GM23248 (cell line): Measurements from ENCODE around the gene FAM117A. TPM values are rescaled to one million over a fixed set of nuclear protein-coding genes. Genes with fewer than 3 reads are reported as not detected.

Experiments
- DNase-seq: peaks from one replicate; pipeline ENCODE4 v3.0.0-alpha.2; 2015
- H2AFZ ChIP-seq: fragments of 200-600 bp; sonication (generic); 2 replicates; pipeline ENCODE4 v1.6.1; 2016; ENCODE audit warnings: antibody characterized with exemption
- H3F3A ChIP-seq: fragments of 200-600 bp; sonication (generic); 2 replicates; pipeline ENCODE4 v1.6.1; 2016; ENCODE audit warnings: mild to moderate bottlenecking, antibody characterized with exemption, mixed run types; ENCODE audit not compliant: insufficient read depth
- H3K27ac ChIP-seq: fragments of 200-600 bp; sonication (generic); 2 replicates; pipeline ENCODE4 v1.5.1; 2016; ENCODE audit warnings: mild to moderate bottlenecking
- H3K27me3 ChIP-seq: fragments of 200-600 bp; sonication (generic); replicated peaks from 2 replicates; pipeline ENCODE4 v1.6.1; 2016; ENCODE audit warnings: mild to moderate bottlenecking; ENCODE audit not compliant: insufficient read depth
- H3K36me3 ChIP-seq: fragments of 200-600 bp; sonication (generic); 2 replicates; pipeline ENCODE4 v1.6.1; 2016; ENCODE audit warnings: low read depth, mild to moderate bottlenecking
- H3K4me1 ChIP-seq: fragments of 200-600 bp; sonication (generic); 2 replicates; pipeline ENCODE4 v1.6.1; 2016; ENCODE audit warnings: mild to moderate bottlenecking; ENCODE audit not compliant: insufficient read depth
- H3K4me2 ChIP-seq: fragments of 200-600 bp; sonication (generic); one replicate; pipeline ENCODE4 v1.6.1; 2016; ENCODE audit warnings: mild to moderate bottlenecking; ENCODE audit not compliant: unreplicated experiment
- H3K4me3 ChIP-seq: fragments of 200-600 bp; sonication (generic); 2 replicates; pipeline ENCODE4 v1.5.1; 2016; ENCODE audit warnings: mild to moderate bottlenecking
- H3K79me2 ChIP-seq: fragments of 200-600 bp; sonication (generic); 2 replicates; pipeline ENCODE4 v1.6.1; 2016; ENCODE audit warnings: mild to moderate bottlenecking; ENCODE audit not compliant: insufficient read depth
- H3K9ac ChIP-seq: fragments of 200-600 bp; sonication (generic); 2 replicates; pipeline ENCODE4 v1.6.1; 2016; ENCODE audit warnings: mild to moderate bottlenecking
- H3K9me2 ChIP-seq: fragments of 200-600 bp; sonication (generic); 2 replicates; pipeline ENCODE4 v1.6.1; 2016; ENCODE audit warnings: mixed run types, mild to moderate bottlenecking, moderate library complexity; ENCODE audit not compliant: insufficient read depth
- H3K9me3 ChIP-seq: fragments of 200-600 bp; sonication (generic); one replicate; pipeline ENCODE4 v1.6.1; 2017; ENCODE audit warnings: low read depth
- H4K20me1 ChIP-seq: fragments of 200-600 bp; sonication (generic); 2 replicates; pipeline ENCODE4 v1.6.0; 2016; ENCODE audit not compliant: insufficient read depth
- EZH2 ChIP-seq: fragments of 200-600 bp; sonication (generic); IDR thresholded peaks from 2 replicates; pipeline ENCODE4 v1.6.1; 2018; ENCODE audit warnings: antibody characterized with exemption, mild to moderate bottlenecking; ENCODE audit not compliant: insufficient read depth, poor library complexity, severe bottlenecking
- EZH2phosphoT487 ChIP-seq: fragments of 200-600 bp; sonication (generic); IDR thresholded peaks from 2 replicates; pipeline ENCODE4 v1.6.1; 2018; ENCODE audit warnings: antibody characterized with exemption, moderate library complexity, mild to moderate bottlenecking, low read depth; ENCODE audit not compliant: insufficient read depth
- WGBS, 2 experiments: methylation state at CpG; one replicate each; pipeline ENCODE4 v1.1.6; 2015 to 2017; ENCODE audit warnings: low lambda C conversion rate in 2 of 2, low coverage in 1 of 2; ENCODE audit errors: missing lambda C conversion rate in 2 of 2; 5-methylcytosine and 5-hydroxymethylcytosine counted together
- in situ Hi-C: fragments of 300-500 bp; cut with MboI; formaldehyde crosslinking; loops from 2 replicates; pipeline ENCODE4 v1.15.0; 2020
- polyA plus RNA-seq: library from polyadenylated mRNA; unstranded; fragments of >200 nt; fragmentation: Nextera tagmentation; extraction: Ambion mirVana; gene quantifications from 2 replicates; pipeline ENCODE4 v1.2.1, GENCODE V29; 2016
- total RNA-seq: library from RNA; depleted of rRNA; stranded (reverse); fragments of >200 nt; shearing (Covaris generic); gene quantifications from 2 replicates; pipeline ENCODE4 v1.2.3, GENCODE V29; 2014

The FAM117A gene
- total and polyA plus RNA-seq, 2 experiments from 2014 or later, result 1.8 to 4.0 TPM

GRCh38 chr17:49775546-49776260 lies 11.8 kb upstream of the FAM117A start:
- no peaks in the 10 kb centered on the region for H4K20me1 ChIP-seq
- WGBS, 2 experiments, result 79 to 84% methylated on average over 8 of the region's 8 CpGs
- H3K27ac ChIP-seq, result no peak overlapping the region
- H2AFZ ChIP-seq, result no peak overlapping the region
- H3K9me3 ChIP-seq, result no peaks in the 10 kb centered on the region
- H3K27me3 ChIP-seq, result no peaks in the 10 kb centered on the region
- peaks cover 15% of the 10 kb centered on the region for H3K4me1 ChIP-seq
- H3K4me3 ChIP-seq, result no peak overlapping the region
- H3F3A ChIP-seq, result peaks cover 12% of the 10 kb centered on the region
- H3K4me2 ChIP-seq, result no peak overlapping the region
- DNase-seq, result no peak
- no peaks in the 10 kb centered on the region for H3K9me2 ChIP-seq
- H3K9ac ChIP-seq, result no peak overlapping the region
- H3K79me2 ChIP-seq, result no peaks in the 10 kb centered on the region
- H3K36me3 ChIP-seq, result no peaks in the 10 kb centered on the region
- TF ChIP-seq EZH2 (no peak), EZH2phosphoT487 (no peak)
- in situ Hi-C loops, result no loop called here

- Histone ChIP-seq H2AFZ (no peak overlapping the region), H3K79me2 (no peaks in the 10 kb centered on the region), H3K4me3 (no peak overlapping the region), H3K9me3 (no peaks in the 10 kb centered on the region), H3K27ac (no peak overlapping the region), H3K36me3 (no peaks in the 10 kb centered on the region), H3K9ac (no peak overlapping the region), H3K4me1 (no peaks in the 10 kb centered on the region), H3F3A (0 out of 2 replicates have a peak, but pooled peaks cover 11% of the 10 kb centered on the region), H3K4me2 (no peak overlapping the region), H4K20me1 (no peaks in the 10 kb centered on the region), H3K27me3 (0 out of 2 replicates have a peak, but pooled peaks cover 3% of the 10 kb centered on the region), H3K9me2 (no peaks in the 10 kb centered on the region)
- in situ Hi-C loops, result no loop called here
- TF ChIP-seq EZH2, result no peak
- no peak for TF ChIP-seq EZH2phosphoT487
- 43 to 45% methylated on average over 3 of the region's 3 CpGs for WGBS, 2 experiments
- DNase-seq, result no peak
Observed at GRCh38 chr17:49766918-49767530, 3.1 kb upstream of the FAM117A start.

DNA sequence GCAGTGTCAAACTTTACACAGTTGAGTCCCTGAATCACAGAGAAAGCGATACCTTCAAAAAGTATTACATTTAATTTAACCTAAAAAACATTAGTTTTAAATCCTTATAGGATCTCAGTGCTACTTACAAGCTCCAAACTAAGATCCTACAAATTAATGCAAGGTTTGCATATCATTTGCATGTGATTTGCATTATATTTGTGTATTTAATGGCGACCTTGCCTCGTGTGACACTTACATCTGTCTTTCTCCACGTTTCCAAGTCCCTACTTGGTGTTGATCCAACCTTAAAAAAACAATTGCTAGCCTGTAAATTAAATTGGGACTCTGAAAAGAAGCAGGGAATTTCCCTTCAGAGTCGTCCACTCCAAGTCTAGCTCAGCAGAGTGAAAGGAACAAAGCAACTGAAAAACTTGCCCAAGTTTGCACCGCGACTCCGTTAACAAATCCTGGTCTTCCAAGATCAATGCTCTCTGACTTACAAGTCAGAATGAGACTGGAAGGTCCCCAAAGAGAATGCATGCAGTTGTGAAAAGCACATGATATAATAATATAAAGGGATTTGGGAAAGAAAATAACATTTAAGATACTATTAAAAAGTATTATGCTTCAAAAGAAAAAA lies 739 bp upstream of the FAM117A start:
- no peak for DNase-seq
- in situ Hi-C loops, result no loop called here
- 0 out of 2 replicates have a peak, but pooled peaks cover 11% of the 10 kb centered on the region for H3F3A ChIP-seq
- WGBS, 2 experiments, result 6 to 9% methylated on average over 8 of the region's 8 CpGs
- no peaks in the 10 kb centered on the region for H3K79me2 ChIP-seq
- H3K9me3 ChIP-seq, result no peaks in the 10 kb centered on the region
- no peaks in the 10 kb centered on the region for H3K4me1 ChIP-seq
- no peaks in the 10 kb centered on the region for H3K36me3 ChIP-seq
- no peak overlapping the region for H3K27ac ChIP-seq
- TF ChIP-seq EZH2phosphoT487 (no peak), EZH2 (no peak)
- peak overlapping the region; percentile 78 for H2AFZ ChIP-seq
- H3K27me3 ChIP-seq, result 0 out of 2 replicates have a peak, but pooled peaks cover 3% of the 10 kb centered on the region
- no peaks in the 10 kb centered on the region for H4K20me1 ChIP-seq
- H3K4me2 ChIP-seq, result peak overlapping the region; percentile 87
- H3K9me2 ChIP-seq, result no peaks in the 10 kb centered on the region
- H3K4me3 ChIP-seq, result peak overlapping the region; percentile 77
- H3K9ac ChIP-seq, result no peak overlapping the region

- Histone ChIP-seq H3F3A (0 out of 2 replicates have a peak, but pooled peaks cover 11% of the 10 kb centered on the region), H2AFZ (no peak overlapping the region), H3K9me2 (no peaks in the 10 kb centered on the region), H3K27me3 (0 out of 2 replicates have a peak, but pooled peaks cover 3% of the 10 kb centered on the region), H3K9me3 (no peaks in the 10 kb centered on the region), H3K4me1 (no peaks in the 10 kb centered on the region), H3K4me3 (no peak overlapping the region), H3K27ac (no peak overlapping the region), H3K9ac (no peak overlapping the region), H3K4me2 (peak overlapping the region; percentile 87), H3K36me3 (no peaks in the 10 kb centered on the region), H4K20me1 (no peaks in the 10 kb centered on the region), H3K79me2 (no peaks in the 10 kb centered on the region)
- in situ Hi-C loops, result no loop called here
- peak; percentile 33 for DNase-seq
- TF ChIP-seq EZH2, result no peak
- WGBS, 2 experiments, result 37 to 42% methylated on average over 6 of the region's 6 CpGs
Observed at GRCh38 chr17:49762151-49762941, 1.6 kb downstream of the FAM117A start.
